Neuronal stem cell (in vitro differentiated cells): ENCODE results near the gene ALKBH3.

ENCODE experiments used
- DNase-seq: peaks from one replicate; pipeline ENCODE4 v3.0.0-alpha.2; 2013; ENCODE audit warnings: low spot score
- H2AFZ ChIP-seq: one replicate; pipeline ENCODE4 v1.6.1; 2013; ENCODE audit warnings: mild to moderate bottlenecking, low read length, inconsistent platforms
- H2AK5ac ChIP-seq: 2 replicates; pipeline ENCODE4 v1.6.1; 2013; ENCODE audit warnings: low read depth, mild to moderate bottlenecking, inconsistent platforms, low read length, moderate library complexity, mixed read lengths
- H2BK120ac ChIP-seq: 2 replicates; pipeline ENCODE4 v1.6.1; 2013; ENCODE audit warnings: low read depth, mild to moderate bottlenecking, inconsistent platforms, low read length, moderate library complexity, mixed read lengths
- H2BK12ac ChIP-seq: one replicate; pipeline ENCODE4 v1.6.1; 2013; ENCODE audit warnings: low read length, inconsistent platforms
- H2BK15ac ChIP-seq: 2 replicates; pipeline ENCODE4 v1.6.1; 2013; ENCODE audit warnings: mild to moderate bottlenecking, low read length, inconsistent platforms, mixed read lengths
- H2BK5ac ChIP-seq: one replicate; pipeline ENCODE4 v1.6.1; 2013; ENCODE audit warnings: inconsistent platforms, mild to moderate bottlenecking, low read length, moderate library complexity
- H3K14ac ChIP-seq: one replicate; pipeline ENCODE4 v1.6.1; 2013; ENCODE audit warnings: low read length, inconsistent platforms
- H3K18ac ChIP-seq: 2 replicates; pipeline ENCODE4 v1.6.1; 2013; ENCODE audit warnings: low read length, inconsistent platforms
- H3K23ac ChIP-seq: 2 replicates; pipeline ENCODE4 v1.6.1; 2013; ENCODE audit warnings: low read depth, mild to moderate bottlenecking, mixed read lengths, low read length, inconsistent platforms; ENCODE audit not compliant: poor library complexity
- H3K27ac ChIP-seq: replicated peaks from 3 replicates; pipeline ENCODE4 v1.5.1; 2013; ENCODE audit warnings: low read length, inconsistent platforms
- H3K27me3 ChIP-seq, 3 experiments: 2 replicates each; pipeline ENCODE4 v1.6.1; 2013; ENCODE audit warnings: low read length in 3 of 3, mild to moderate bottlenecking in 2 of 3, inconsistent platforms in 1 of 3, low read depth in 1 of 3, mixed read lengths in 1 of 3, moderate library complexity in 1 of 3; ENCODE audit not compliant: control insufficient read depth in 3 of 3, insufficient read depth in 3 of 3
- H3K36me3 ChIP-seq, 2 donors: replicated peaks in 1 of 2; 2 replicates each; pipeline ENCODE4 v1.6.1; 2013; ENCODE audit warnings: low read length in 2 of 2; ENCODE audit not compliant: control insufficient read depth in 2 of 2, insufficient read depth in 2 of 2
- H3K4ac ChIP-seq: 2 replicates; pipeline ENCODE4 v1.6.1; 2013; ENCODE audit warnings: inconsistent platforms, mild to moderate bottlenecking, low read length, moderate library complexity
- H3K4me1 ChIP-seq, 2 donors: 1 replicate in 1 of 2; 2 replicates in 1 of 2; pipeline ENCODE4 v1.6.1; 2013; ENCODE audit warnings: low read length in 2 of 2, low read depth in 1 of 2; ENCODE audit not compliant: control insufficient read depth in 2 of 2, insufficient read depth in 1 of 2
- H3K4me2 ChIP-seq: one replicate; pipeline ENCODE4 v1.6.1; 2013; ENCODE audit warnings: mild to moderate bottlenecking, low read length, inconsistent platforms; ENCODE audit not compliant: insufficient read depth, poor library complexity, severe bottlenecking
- H3K4me3 ChIP-seq, 2 donors: 2 replicates each; pipeline ENCODE4 v1.5.1; 2013; ENCODE audit warnings: low read length in 2 of 2, mild to moderate bottlenecking in 2 of 2, inconsistent platforms in 1 of 2, moderate library complexity in 1 of 2
- H3K79me1 ChIP-seq: one replicate; pipeline ENCODE4 v1.6.1; 2013; ENCODE audit warnings: low read depth, mild to moderate bottlenecking, inconsistent platforms, low read length, moderate library complexity
- H3K9ac ChIP-seq: one replicate; pipeline ENCODE4 v1.6.1; 2013; ENCODE audit warnings: mild to moderate bottlenecking, low read depth, low read length, inconsistent platforms; ENCODE audit not compliant: poor library complexity
- H3K9me3 ChIP-seq, 2 donors: replicated peaks in 1 of 2; 2 replicates each; pipeline versions ENCODE3 to v1.6.1; 2013; ENCODE audit warnings: low read length in 2 of 2, mild to moderate bottlenecking in 2 of 2, inconsistent platforms in 1 of 2, low read depth in 1 of 2, mixed read lengths in 1 of 2, moderate library complexity in 1 of 2; ENCODE audit not compliant: control insufficient read depth in 2 of 2, insufficient read depth in 1 of 2
- H4K8ac ChIP-seq: one replicate; pipeline ENCODE4 v1.6.1; 2013; ENCODE audit warnings: low read depth, mild to moderate bottlenecking, inconsistent platforms, low read length, moderate library complexity
- H4K91ac ChIP-seq: one replicate; pipeline ENCODE4 v1.6.1; 2013; ENCODE audit warnings: low read length, low read depth, mild to moderate bottlenecking, inconsistent platforms; ENCODE audit not compliant: poor library complexity
- WGBS, 2 donors: extraction: QIAGEN DNeasy Blood & Tissue Kit; methylation state at CpG; one replicate each; pipeline ENCODE4 v1.1.7; 2013; ENCODE audit warnings: missing lambda C conversion rate in 2 of 2, mixed read lengths in 1 of 2; ENCODE audit not compliant: insufficient read length in 2 of 2, insufficient replicate concordance in 1 of 2; ENCODE audit errors: extremely low coverage in 2 of 2; 5-methylcytosine and 5-hydroxymethylcytosine counted together

ALKBH3 gene

DNA sequence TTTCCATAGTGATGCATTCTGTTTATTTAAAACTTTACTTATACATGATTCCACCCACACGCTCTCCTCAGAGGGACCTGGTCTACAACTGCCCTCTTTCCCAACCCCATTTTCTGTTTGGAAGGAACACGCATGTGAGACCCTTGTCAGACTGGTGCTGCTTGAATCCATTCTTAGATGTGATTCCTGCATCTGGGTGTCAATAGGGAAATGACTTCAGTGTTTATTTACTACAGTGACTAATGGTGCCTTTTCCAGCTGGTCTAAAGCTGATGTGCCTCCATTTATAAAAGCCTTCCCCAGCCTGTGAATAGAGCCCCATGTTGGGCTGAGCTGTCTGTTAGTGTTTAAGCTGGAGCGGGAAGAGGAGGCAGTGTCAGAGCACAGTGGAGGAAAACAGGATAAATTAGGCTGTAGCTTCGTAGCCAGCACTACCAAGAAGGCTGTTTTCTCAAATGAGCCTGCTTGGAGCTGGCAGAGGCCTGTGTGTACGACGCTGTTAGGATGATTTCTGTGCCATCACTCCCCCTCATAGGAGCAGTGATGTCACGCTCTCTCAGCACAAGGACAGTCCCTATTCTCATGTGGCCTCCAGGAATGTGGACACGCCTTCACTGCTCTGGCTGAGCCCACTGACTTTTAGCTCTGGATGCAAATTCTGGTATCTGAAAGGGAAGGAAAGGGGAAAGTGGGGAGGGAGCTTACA is 42.9 kb downstream of the ALKBH3 start:
- H3K4me1 ChIP-seq = peaks cover 17 to 26% of the 10 kb centered on the region in 2 donors
- H3K9ac ChIP-seq = no peak overlapping the region
- no peak overlapping the region for H4K91ac ChIP-seq
- H3K79me1 ChIP-seq = no peaks in the 10 kb centered on the region
- H2BK5ac ChIP-seq = no peak overlapping the region
- H2BK120ac ChIP-seq = no peak overlapping the region
- H2BK12ac ChIP-seq = no peak overlapping the region
- H3K23ac ChIP-seq = no peak overlapping the region
- peak overlapping the region; percentile 31 for H3K18ac ChIP-seq
- no peak overlapping the region for H3K4ac ChIP-seq
- no CpG with 5 or more reads among the region's 8 CpGs for WGBS, 2 donors
- peaks cover 0 to 35% of the 10 kb centered on the region in 2 donors for H3K36me3 ChIP-seq
- no peak overlapping the region for H3K4me3 ChIP-seq
- H2AK5ac ChIP-seq = no peak overlapping the region
- H3K14ac ChIP-seq = no peak overlapping the region
- no peaks in the 10 kb centered on the region for H3K27me3 ChIP-seq
- H2AFZ ChIP-seq = peak overlapping the region; percentile 58
- no peaks in the 10 kb centered on the region for H3K9me3 ChIP-seq
- no peak for DNase-seq
- H4K8ac ChIP-seq = no peak overlapping the region
- peak overlapping the region; percentile 66 for H3K27ac ChIP-seq
- no peak overlapping the region for H3K4me2 ChIP-seq
- H2BK15ac ChIP-seq = no peak overlapping the region

DNA sequence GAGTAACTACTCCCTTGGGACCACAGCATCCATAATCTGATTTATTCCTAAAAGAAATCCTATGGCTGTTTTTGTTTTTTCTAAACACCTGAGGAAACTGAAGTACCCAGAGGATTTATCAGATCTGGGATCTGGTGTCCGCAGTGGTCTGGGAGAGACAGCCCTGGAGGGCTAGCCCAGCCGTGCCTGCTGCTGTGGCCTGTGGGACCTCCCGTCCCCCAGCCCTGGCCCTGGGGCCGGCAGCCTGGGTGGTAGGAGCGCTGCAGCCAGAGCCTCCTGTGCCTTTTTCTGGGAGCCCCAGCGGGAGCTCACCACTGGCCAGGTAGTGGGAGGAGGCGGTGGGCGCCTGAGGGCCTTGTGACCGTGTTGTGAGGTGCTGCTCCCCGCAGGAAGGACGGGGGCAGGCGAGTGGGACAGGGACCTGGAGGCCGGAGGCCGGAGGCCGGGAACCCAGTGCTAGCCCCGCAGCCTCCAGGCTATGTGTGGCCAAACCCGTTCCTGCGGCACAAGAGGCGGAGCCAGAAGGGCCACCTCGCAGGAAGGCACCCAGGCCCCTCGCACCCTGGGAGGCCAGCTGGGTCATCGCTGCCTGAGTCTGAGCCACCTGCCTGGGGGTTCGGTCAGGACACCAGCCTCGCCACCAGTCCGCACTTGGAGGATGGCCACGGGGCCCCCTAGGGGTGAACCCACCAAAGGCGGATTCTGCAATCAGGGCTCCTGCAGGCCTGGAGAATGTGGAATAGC is 43.7 kb downstream of the ALKBH3 start:
- H3K4ac ChIP-seq = no peak overlapping the region
- H3K27ac ChIP-seq = peak overlapping the region; percentile 39

GRCh38 chr11:43925063-43925931 is 44.7 kb downstream of the ALKBH3 start:
- H3K9me3 ChIP-seq = no peaks in the 10 kb centered on the region
- H2BK5ac ChIP-seq = no peak overlapping the region
- no peak overlapping the region for H3K4me3 ChIP-seq
- no peak overlapping the region for H3K14ac ChIP-seq
- no peak overlapping the region for H3K4ac ChIP-seq
- no peaks in the 10 kb centered on the region for H3K79me1 ChIP-seq
- H3K9ac ChIP-seq = peak overlapping the region; percentile 40
- H3K27me3 ChIP-seq = no peaks in the 10 kb centered on the region
- no peak overlapping the region for H3K23ac ChIP-seq
- no peak overlapping the region for H2AFZ ChIP-seq
- no peak overlapping the region for H2BK120ac ChIP-seq
- WGBS, 2 donors = no CpG with 5 or more reads among the region's 14 CpGs
- no peak overlapping the region for H3K27ac ChIP-seq
- no peak overlapping the region for H4K91ac ChIP-seq
- no peak overlapping the region for H3K4me2 ChIP-seq
- H3K4me1 ChIP-seq = peaks cover 17 to 26% of the 10 kb centered on the region in 2 donors
- peak overlapping the region; percentile 82 for H2BK15ac ChIP-seq
- no peak overlapping the region for H2BK12ac ChIP-seq
- peaks cover 0 to 18% of the 10 kb centered on the region in 2 donors for H3K36me3 ChIP-seq
- H3K18ac ChIP-seq = peak overlapping the region; percentile 83
- no peak overlapping the region for H4K8ac ChIP-seq
- peak overlapping the region; percentile 64 for H2AK5ac ChIP-seq
- no peak for DNase-seq

More for the DNA sequence above, 43.7 kb downstream of the ALKBH3 start:
- peaks cover 0 to 28% of the 10 kb centered on the region in 2 donors for H3K36me3 ChIP-seq
- no peak overlapping the region for H3K23ac ChIP-seq
- H3K4me1 ChIP-seq = peaks cover 17 to 26% of the 10 kb centered on the region in 2 donors
- no peak overlapping the region for H4K8ac ChIP-seq
- H2BK120ac ChIP-seq = no peak overlapping the region
- H3K79me1 ChIP-seq = no peaks in the 10 kb centered on the region
- H4K91ac ChIP-seq = peak overlapping the region; percentile 27
- H2BK12ac ChIP-seq = peak overlapping the region; percentile 68
- H3K4me3 ChIP-seq = no peak overlapping the region
- no peaks in the 10 kb centered on the region for H3K27me3 ChIP-seq
- peak overlapping the region; percentile 98 for H2AK5ac ChIP-seq
- no peaks in the 10 kb centered on the region for H3K9me3 ChIP-seq
- peak overlapping the region; percentile 90 for H2BK15ac ChIP-seq
- no peak overlapping the region for H3K9ac ChIP-seq
- peak overlapping the region; percentile 39 for H3K14ac ChIP-seq
- no peak overlapping the region for H3K4me2 ChIP-seq
- no CpG with 5 or more reads among the region's 27 CpGs for WGBS, 2 donors
- no peak for DNase-seq
- H3K18ac ChIP-seq = peak overlapping the region; percentile 95
- H2AFZ ChIP-seq = no peak overlapping the region
- peak overlapping the region; percentile 67 for H2BK5ac ChIP-seq
